A549 (cell line): ENCODE data around the gene GNG12. TPM values are rescaled to one million over a fixed set of nuclear protein-coding genes. Genes with fewer than 3 reads are reported as not detected.
A peak's percentile ranks its signal among the peaks of the same experiment; 100 is the strongest.

Experiments used
- ATAC-seq, 2 experiments: fragments of 200-7000 bp in 1 of 2; fragments of >200 bp in 1 of 2; cut with Nextera tagmentation in 1 of 2; cut with Tn5 transposase in 1 of 2; 3 replicates each; pipeline versions ENCODE4 v1.8.0 to v1.9.1; 2018 to 2020; ENCODE audit warnings: mild to moderate bottlenecking in 1 of 2, moderate library complexity in 1 of 2
- CTCF ChIA-PET: fragments of 300-600 bp; sonication (Branson Sonifier 250); formaldehyde crosslinking; extraction: SDS; loops from one replicate; lab custom pipeline; 2021; ENCODE audit warnings: antibody characterized with exemption, inconsistent platforms; lab: Yijun Ruan, JAX
- POLR2A ChIA-PET: fragments of 350-600 bp; formaldehyde crosslinking; extraction: SDS; loops from one replicate; lab custom pipeline; 2021; ENCODE audit warnings: antibody characterized with exemption, inconsistent platforms; lab: Yijun Ruan, JAX
- DNase-seq, 2 experiments: peaks; one replicate each; pipeline versions ENCODE4 v3.0.0 to v3.0.0-alpha.2; 2011 to 2016; ENCODE audit warnings: low read depth in 1 of 2, low spot score in 1 of 2
- FAIRE-seq: peaks from 2 replicates; lab custom pipeline; 2011; peaks lifted over from hg19 to GRCh38; lab: Jason Lieb, UNC
- H3K27ac ChIP-seq, 2 experiments: fragments of >200 bp; sonication (Bioruptor Twin); formaldehyde crosslinking; 3 replicates each; pipeline ENCODE4 v1.5.1; 2016 to 2017
- H3K4me1 ChIP-seq: fragments of >200 bp; sonication (Bioruptor Twin); formaldehyde crosslinking; 3 replicates; pipeline ENCODE4 v1.6.1; 2016
- H3K4me2 ChIP-seq: fragments of >200 bp; sonication (Bioruptor Twin); formaldehyde crosslinking; 3 replicates; pipeline ENCODE4 v1.6.1; 2016
- H3K4me3 ChIP-seq: fragments of >200 bp; sonication (Bioruptor Twin); formaldehyde crosslinking; 3 replicates; pipeline ENCODE4 v1.5.1; 2016
- H3K9me3 ChIP-seq: fragments of >200 bp; sonication (Bioruptor Twin); formaldehyde crosslinking; 3 replicates; pipeline ENCODE4 v1.6.1; 2016
- CHD4 ChIP-seq: fragments of 200-600 bp; sonication (generic); IDR thresholded peaks from 2 replicates; pipeline ENCODE4 v1.6.1; 2016; ENCODE audit warnings: antibody characterized with exemption, mild to moderate bottlenecking, borderline replicate concordance
- ELK1 ChIP-seq: fragments of 150-350 bp; IDR thresholded peaks from 2 replicates; pipeline ENCODE4 v1.6.1; 2014; ENCODE audit warnings: low read depth, mild to moderate bottlenecking, low read length
- FOSB ChIP-seq: fragments of 250-450 bp; sonication (Bioruptor Pico); IDR thresholded peaks from 2 replicates; pipeline ENCODE4 v1.5.0; 2020; ENCODE audit warnings: mild to moderate bottlenecking, moderate library complexity
- HDAC2 ChIP-seq: fragments of 200-600 bp; sonication (generic); IDR thresholded peaks from 2 replicates; pipeline ENCODE4 v1.6.1; 2016
- HOXB5 ChIP-seq: fragments of 250-450 bp; sonication (Bioruptor Pico); IDR thresholded peaks from 2 replicates; pipeline ENCODE4 v1.5.0; 2020; ENCODE audit warnings: mild to moderate bottlenecking, moderate library complexity
- MAZ ChIP-seq: fragments of 150-350 bp; IDR thresholded peaks from 2 replicates; pipeline ENCODE4 v1.6.1; 2014; ENCODE audit warnings: antibody characterized with exemption, low read depth, low read length, borderline replicate concordance
- NFE2L2 ChIP-seq: fragments of 150-350 bp; conservative IDR thresholded peaks from 2 replicates; pipeline ENCODE4 v1.6.1; 2014; ENCODE audit warnings: low read length
- NR3C1 ChIP-seq: fragments of >200 bp; sonication (Bioruptor Twin); formaldehyde crosslinking; IDR thresholded peaks from 3 replicates; pipeline ENCODE4 v1.6.1; 2017
- POLR2A ChIP-seq: IDR thresholded peaks from 2 replicates; pipeline ENCODE4 v1.6.1; 2012; ENCODE audit warnings: mild to moderate bottlenecking, low read length
- RCOR1 ChIP-seq: fragments of 150-350 bp; IDR thresholded peaks from 2 replicates; pipeline ENCODE4 v1.6.1; 2014; ENCODE audit warnings: antibody characterized with exemption, low read length, low read depth
- REST ChIP-seq: fragments of 200-600 bp; sonication (generic); IDR thresholded peaks from 2 replicates; pipeline ENCODE4 v1.6.1; 2016; ENCODE audit warnings: antibody characterized with exemption, mild to moderate bottlenecking, moderate library complexity
- ZNF302 ChIP-seq: fragments of 250-450 bp; sonication (Bioruptor Pico); IDR thresholded peaks from 2 replicates; pipeline ENCODE4 v1.9.0; 2021; ENCODE audit warnings: inconsistent platforms, mild to moderate bottlenecking, moderate library complexity
- ZSCAN20 ChIP-seq: fragments of 250-450 bp; sonication (Bioruptor Pico); IDR thresholded peaks from 2 replicates; pipeline ENCODE4 v1.8.0; 2022; ENCODE audit warnings: mild to moderate bottlenecking, moderate library complexity
- WGBS: methylation state at CpG from one replicate; pipeline ENCODE4 v1.1.6; 2017; ENCODE audit errors: missing lambda C conversion rate; 5-methylcytosine and 5-hydroxymethylcytosine counted together
- polyA plus RNA-seq, 4 experiments: library from polyadenylated mRNA; depleted of rRNA in 3 of 4; stranded (reverse); fragments of >200 nt; fragmentation: RNase III in 1 of 4; extraction: RNeasy Plus Mini Kit Qiagen cat#74134 plus additional on column Dnase treatment in 1 of 4; gene quantifications; 2 replicates in 3 of 4; 3 replicates in 1 of 4; pipeline ENCODE4 v1.2.3, GENCODE V29; 2011 to 2017

Gene GNG12
- polyA plus RNA-seq, 2 of the 4 experiments (the other 2 are of a cell fraction): 91.8 to 132 TPM

GRCh38 chr1:67824766-67825165 is 8.5 kb downstream of the GNG12 start (continued):
- no peak for TF ChIP-seq REST

GRCh38 chr1:67823615-67824014 is 9.7 kb downstream of the GNG12 start:
- WGBS: 93% methylated on average over 4 of the region's 4 CpGs
- FAIRE-seq: no peak
- Histone ChIP-seq H3K27ac (no peak overlapping the region), H3K4me1 (peaks cover 44% of the 10 kb centered on the region), H3K4me3 (no peak overlapping the region), H3K9me3 (no peaks in the 10 kb centered on the region), H3K4me2 (no peak overlapping the region)
- no peak for TF ChIP-seq FOSB
- ChIA-PET POLR2A (no interaction called here), CTCF (no interaction called here)
- DNase-seq: no peak
- no peak for ATAC-seq

GRCh38 chr1:67821263-67821662 is 12.0 kb downstream of the GNG12 start:
- WGBS: 79% methylated on average over 4 of the region's 4 CpGs
- no peak overlapping the region for H3K27ac ChIP-seq
- CTCF ChIA-PET: interaction anchor here (0.7 to 1.6 kb wide), 7 partner anchors 8 to 295 kb away, joined by 3 to 7 read pairs (median 4); no protein-coding TSS in a partner anchor
- peaks cover 64% of the 10 kb centered on the region for H3K4me1 ChIP-seq
- ATAC-seq: no peak
- H3K9me3 ChIP-seq: no peaks in the 10 kb centered on the region
- no peak for FAIRE-seq
- no peak for DNase-seq
- POLR2A ChIA-PET: no interaction called here
- H3K4me2 ChIP-seq: no peak overlapping the region
- TF ChIP-seq HDAC2: no peak
- TF ChIP-seq NFE2L2: no peak
- TF ChIP-seq MAZ: no peak
- no peak overlapping the region for H3K4me3 ChIP-seq

GRCh38 chr1:67818725-67819301 is 14.5 kb downstream of the GNG12 start:
- H3K4me3 ChIP-seq: no peak overlapping the region
- no peak for TF ChIP-seq CHD4
- no peak for TF ChIP-seq NFE2L2
- TF ChIP-seq HOXB5: no peak
- no peak for TF ChIP-seq RCOR1
- no peak for TF ChIP-seq REST
- peak in 1 of 2 experiments; percentile 51; a peak in 3 of 6 replicates for ATAC-seq
- POLR2A ChIA-PET: no interaction called here
- peak overlapping the region in 1 of 2 experiments; percentile 60; a peak in 3 of 6 replicates for H3K27ac ChIP-seq
- no peak for DNase-seq
- H3K4me1 ChIP-seq: peaks cover 66% of the 10 kb centered on the region
- H3K4me2 ChIP-seq: peak overlapping the region; percentile 49
- 82% methylated on average over 8 of the region's 8 CpGs for WGBS
- no peak for FAIRE-seq
- CTCF ChIA-PET: no interaction called here
- no peaks in the 10 kb centered on the region for H3K9me3 ChIP-seq

- H3K27ac ChIP-seq: no peak overlapping the region
- peaks cover 62% of the 10 kb centered on the region for H3K4me1 ChIP-seq
- 85% methylated on average over 1 of the region's 1 CpG for WGBS
- DNase-seq (no peak), ATAC-seq (no peak), FAIRE-seq (no peak)
- no peak overlapping the region for H3K4me3 ChIP-seq
- ChIA-PET POLR2A (no interaction called here), CTCF (no interaction called here)
- TF ChIP-seq POLR2A (no peak), ZSCAN20 (CRISPR knock-in tag) (no peak), ELK1 (no peak), NR3C1 (no peak), ZNF302 (CRISPR knock-in tag) (no peak)
- H3K4me2 ChIP-seq: no peak overlapping the region
- H3K9me3 ChIP-seq: no peaks in the 10 kb centered on the region
Measured at GRCh38 chr1:67818162-67818561, 15.1 kb downstream of the GNG12 start.
